Measurements from ENCODE around the gene DLEC1.
"Not testable (repeated sequence)": the region's sequence is repeated elsewhere in the genome, so short reads cannot be mapped to it uniquely, and the experiment has no call there.

Gene DLEC1

DNA sequence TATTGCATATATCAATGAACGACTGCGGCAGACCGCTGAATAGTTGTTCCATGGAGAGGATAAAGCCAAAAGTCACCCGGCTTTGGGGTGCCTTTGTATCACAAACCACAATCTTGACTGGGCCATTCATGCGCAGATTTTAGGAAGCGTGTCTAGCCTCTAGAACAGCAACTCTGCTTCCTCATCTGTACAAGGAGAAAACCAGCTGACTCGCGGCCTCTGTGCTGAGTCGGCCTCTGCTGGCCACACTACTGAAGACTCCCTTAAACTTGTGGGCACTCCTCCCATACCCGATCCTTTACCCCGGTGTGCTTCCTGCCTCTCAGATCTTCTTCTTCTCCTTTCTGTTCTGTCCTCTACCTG is 872 bp downstream of the DLEC1 start:
- DNase-seq = no peak

- DNase-seq = no peak
These were observed 1.4 kb downstream of the DLEC1 start for GRCh38 chr3:38040401-38040800.

GRCh38 chr3:38043486-38043885 is 4.5 kb downstream of the DLEC1 start:
- DNase-seq = no peak

DNA sequence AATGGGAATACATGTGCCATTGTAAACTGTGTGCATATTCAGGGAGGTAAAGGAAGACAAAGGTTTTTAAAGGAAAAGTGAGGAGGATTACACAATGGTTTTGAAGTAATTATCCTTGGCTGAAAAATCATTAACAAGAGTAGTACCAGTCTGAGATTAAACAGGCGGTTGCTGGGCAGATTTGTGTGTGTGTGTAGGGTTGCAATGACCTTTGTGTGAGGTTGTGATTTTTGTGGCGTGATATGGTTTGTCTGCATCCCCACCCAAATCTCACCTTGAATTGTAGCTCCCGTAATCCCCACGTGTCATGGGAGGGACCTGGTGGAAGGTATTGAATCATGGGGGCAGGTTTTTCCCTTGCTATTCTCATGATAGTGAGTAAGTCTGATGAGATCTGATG is 7.0 kb downstream of the DLEC1 start:
- DNase-seq = no peak

- no peak for DNase-seq
These were observed 7.8 kb downstream of the DLEC1 start for GRCh38 chr3:38046821-38047220.

GRCh38 chr3:38047896-38048295 is 8.9 kb downstream of the DLEC1 start:
- DNase-seq = no peak

- no peak for DNase-seq
These were observed 10.5 kb downstream of the DLEC1 start for GRCh38 chr3:38049358-38050126.

DNA sequence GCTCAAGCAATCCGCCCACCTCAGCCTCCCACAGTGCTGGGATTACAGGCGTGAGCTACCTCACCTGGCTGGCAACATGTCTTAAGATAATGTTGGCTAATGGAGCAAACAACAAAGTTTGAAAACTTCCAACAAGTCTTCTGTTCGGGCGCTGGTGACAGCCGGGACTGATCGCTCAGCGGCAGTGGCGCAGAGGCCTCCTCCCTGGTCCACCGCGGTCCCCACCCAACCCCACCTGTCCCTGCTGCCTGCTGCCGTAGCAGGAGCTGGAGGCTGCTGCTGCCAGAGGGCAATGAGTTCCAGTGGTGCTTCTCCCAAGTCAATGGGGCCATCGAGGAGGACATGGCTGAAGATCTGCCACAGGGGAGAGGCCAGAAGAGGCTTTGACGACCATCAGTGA is 12.1 kb downstream of the DLEC1 start:
- no peak for DNase-seq

DNA sequence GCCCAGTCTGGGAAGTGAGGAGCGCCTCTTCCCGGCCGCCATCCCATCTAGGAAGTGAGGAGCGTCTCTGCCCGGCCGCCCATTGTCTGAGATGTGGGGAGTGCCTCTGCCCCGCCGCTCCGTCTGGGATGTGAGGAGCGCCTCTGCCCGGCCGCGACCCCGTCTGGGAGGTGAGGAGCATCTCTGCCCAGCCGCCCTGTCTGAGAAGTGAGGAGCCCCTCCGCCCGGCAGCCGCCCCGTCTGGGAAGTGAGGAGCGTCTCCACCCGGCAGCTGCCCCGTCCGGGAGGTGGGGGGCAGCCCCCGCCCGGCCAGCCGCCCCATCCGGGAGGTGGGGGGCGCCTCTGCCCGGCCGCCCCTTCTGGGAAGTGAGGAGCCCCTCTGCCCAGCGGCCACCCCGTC is 14.3 kb downstream of the DLEC1 start:
- not testable (repeated sequence) for DNase-seq

GRCh38 chr3:38053813-38054498 is 14.9 kb downstream of the DLEC1 start:
- not testable (repeated sequence) for DNase-seq

GRCh38 chr3:38054499-38055001 is 15.5 kb downstream of the DLEC1 start:
- DNase-seq = no peak

DNA sequence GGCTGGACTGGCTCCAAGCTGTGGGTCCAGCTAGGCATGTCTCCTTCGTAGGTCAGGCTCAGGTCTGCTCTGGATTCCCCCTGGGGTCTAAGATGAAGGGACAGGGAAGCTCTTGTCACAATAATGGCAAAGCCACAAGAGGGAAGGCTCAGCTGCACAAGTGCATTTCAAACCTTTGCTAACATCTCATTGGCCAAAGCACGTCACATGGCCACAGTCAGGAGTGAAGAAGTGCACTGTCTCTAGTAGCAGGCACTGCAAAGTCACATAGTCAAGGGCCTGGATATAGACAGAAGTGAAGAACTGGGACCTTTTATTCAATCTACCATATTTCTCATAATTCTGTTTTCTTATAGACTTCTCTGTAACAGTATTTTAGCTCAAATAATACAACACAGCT is 20.1 kb downstream of the DLEC1 start:
- DNase-seq = no peak

DNA sequence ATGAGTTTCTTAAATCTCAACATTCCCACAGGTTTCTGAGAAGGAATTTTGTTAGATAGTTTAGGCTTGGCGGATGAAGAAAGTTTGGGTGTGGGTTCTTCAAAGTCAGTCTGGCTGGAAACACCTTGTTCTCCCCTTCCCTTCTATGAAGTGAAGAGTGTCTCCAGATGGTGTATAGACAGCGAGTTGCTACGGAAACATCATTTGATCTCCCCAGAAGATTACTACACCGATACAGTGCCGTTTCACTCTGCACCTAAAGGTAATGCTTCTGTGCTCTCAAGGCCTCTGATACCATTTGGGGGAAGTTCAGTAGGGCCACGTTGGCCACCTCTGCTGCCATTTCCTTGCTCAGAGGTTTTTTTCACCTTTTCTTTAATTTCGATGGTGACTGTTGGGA is 20.6 kb downstream of the DLEC1 start:
- DNase-seq = no peak

GRCh38 chr3:38062809-38063208 is 23.8 kb downstream of the DLEC1 start:
- no peak for DNase-seq

- not testable (repeated sequence) for DNase-seq
These were observed 25.4 kb downstream of the DLEC1 start for GRCh38 chr3:38064453-38064852.

DNA sequence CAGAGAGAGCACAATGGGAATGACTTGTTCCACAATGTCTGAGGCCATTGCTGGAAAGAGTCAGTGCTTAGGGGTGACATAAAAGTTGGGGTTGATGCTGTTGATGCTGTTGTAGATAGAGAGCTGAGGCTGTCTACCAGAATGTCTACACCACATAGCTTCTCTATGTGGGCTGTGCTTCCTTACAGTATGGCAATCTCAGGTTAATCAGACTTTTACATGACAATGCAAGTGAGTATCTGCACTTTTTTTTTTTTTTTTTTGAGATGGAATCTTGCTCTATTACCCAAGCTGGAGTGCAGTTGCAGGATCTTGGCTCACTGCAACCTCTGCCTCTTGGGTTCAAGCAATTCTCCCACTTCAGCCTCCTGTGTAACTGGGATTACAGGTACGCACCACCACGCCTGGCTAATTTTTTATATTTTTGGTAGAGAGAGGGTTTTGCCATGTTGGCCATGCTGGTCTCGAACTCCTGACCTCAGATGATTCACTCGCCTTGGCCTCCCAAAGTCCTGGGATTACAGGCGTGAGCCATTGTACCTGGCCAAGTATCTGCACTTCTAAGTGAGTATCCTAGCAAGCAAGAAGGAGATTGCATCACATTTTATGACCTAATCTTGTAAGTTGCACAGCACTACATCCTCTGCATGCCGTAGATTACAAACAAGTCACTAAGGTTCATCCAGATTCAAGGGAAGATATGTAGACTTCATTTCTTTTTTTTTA is 28.7 kb downstream of the DLEC1 start:
- DNase-seq = no peak

GRCh38 chr3:38070013-38070412 is 31.0 kb downstream of the DLEC1 start:
- no peak for DNase-seq

DNA sequence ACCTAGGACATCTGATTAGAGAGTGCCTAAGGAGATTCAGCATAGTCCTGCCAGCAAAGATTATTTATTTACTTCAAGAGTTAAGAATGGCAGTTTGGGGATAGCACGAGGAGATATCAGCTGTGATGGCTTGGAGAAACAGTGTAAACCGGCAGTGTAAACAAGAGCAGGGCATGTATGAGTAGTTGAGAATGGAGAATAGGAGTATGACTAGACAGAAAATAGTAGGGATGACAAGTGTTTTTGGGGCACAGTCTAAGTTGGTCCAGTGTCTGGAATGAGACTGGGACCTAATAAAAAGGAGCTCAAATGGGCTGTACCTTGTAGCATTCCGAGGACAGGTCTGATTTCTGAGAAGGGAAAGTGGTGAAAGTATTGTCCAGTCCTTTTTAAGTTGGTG is 38.1 kb downstream of the DLEC1 start:
- not testable (repeated sequence) for DNase-seq

DNA sequence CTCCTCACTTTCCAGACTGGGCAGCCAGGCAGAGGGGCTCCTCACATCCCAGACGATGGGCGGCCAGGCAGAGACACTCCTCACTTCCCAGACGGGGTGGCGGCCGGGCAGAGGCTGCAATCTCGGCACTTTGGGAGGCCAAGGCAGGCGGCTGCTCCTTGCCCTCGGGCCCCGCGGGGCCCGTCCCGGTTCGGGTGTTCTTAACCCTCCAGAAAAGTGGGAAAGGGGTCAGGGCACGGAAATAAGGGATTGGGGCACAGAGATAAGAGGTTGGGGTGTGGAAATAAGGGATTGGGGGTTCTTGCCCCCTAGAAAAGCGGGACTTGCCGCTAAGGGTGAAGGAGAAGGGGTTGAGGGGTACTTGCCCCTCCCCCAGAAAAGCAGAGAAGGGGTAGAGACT is 43.3 kb downstream of the DLEC1 start:
- not testable (repeated sequence) for DNase-seq

DNA sequence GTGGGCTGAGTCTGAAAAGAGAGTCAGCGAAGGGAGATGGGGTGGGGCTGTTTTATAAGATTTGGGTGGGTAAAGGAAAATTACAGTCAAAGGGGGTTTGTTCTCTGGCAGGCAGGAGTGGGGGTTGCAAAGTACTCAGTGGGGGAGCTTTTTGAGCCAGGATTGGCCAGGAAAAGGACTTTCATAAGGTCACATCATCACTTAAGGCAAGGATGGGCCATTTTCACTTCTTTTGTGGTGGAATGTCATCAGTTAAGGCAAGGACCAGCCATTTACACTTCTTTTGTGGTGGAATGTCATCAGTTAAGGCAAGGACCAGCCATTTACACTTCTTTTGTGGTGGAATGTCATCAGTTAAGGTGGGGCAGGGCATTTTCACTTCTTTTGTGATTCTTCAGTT is 44.2 kb downstream of the DLEC1 start:
- DNase-seq = not testable (repeated sequence)

- no peak for DNase-seq
These were observed 44.9 kb downstream of the DLEC1 start for GRCh38 chr3:38083871-38084333.

GRCh38 chr3:38084334-38085310 is 45.6 kb downstream of the DLEC1 start:
- DNase-seq = no peak
